Measurements from ENCODE around the gene GRWD1. TPM values are rescaled to one million over a fixed set of nuclear protein-coding genes. Genes with fewer than 3 reads are reported as not detected.

The GRWD1 gene
- total and polyA plus RNA-seq, 7 donors: 24.2 to 53.7 (median 42.0) TPM

DNA sequence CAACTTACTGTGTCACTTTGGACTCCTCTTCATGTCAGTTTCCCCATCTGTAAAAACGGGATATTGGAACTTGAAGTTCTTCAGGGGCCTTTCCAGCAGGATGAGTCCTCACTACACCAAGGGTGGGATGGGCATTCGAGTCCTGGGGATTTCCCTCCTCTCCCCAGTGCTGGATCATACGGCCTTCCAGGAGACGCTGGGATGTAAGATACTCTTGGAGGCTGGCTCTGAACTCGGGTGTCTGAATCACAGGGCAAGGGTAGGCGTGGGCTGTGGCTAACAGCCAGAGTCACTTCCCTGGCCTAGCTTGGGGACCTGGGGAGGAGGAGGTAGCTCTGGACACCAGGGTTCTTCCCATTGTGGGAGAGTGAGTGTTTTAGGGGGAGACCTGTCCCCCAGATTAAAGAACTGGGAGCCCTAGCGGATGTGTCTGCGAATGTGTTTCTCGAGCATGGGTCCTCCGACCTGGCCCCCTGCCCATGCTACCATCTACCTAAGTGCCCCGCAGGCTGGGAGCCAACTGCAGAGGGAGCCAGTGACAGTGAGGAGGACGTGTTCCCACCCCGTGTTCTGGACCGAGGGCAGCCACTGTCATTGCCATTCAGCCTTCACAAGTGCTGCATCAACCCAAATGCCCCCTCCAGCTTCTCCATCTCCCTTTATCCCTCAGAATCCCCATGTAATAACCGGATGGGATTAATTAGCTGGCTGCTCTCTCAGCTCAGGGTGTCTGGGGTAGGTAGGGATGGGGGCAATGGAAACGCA lies 21.0 kb downstream of the GRWD1 start:
- TF ChIP-seq, protein P1, sequence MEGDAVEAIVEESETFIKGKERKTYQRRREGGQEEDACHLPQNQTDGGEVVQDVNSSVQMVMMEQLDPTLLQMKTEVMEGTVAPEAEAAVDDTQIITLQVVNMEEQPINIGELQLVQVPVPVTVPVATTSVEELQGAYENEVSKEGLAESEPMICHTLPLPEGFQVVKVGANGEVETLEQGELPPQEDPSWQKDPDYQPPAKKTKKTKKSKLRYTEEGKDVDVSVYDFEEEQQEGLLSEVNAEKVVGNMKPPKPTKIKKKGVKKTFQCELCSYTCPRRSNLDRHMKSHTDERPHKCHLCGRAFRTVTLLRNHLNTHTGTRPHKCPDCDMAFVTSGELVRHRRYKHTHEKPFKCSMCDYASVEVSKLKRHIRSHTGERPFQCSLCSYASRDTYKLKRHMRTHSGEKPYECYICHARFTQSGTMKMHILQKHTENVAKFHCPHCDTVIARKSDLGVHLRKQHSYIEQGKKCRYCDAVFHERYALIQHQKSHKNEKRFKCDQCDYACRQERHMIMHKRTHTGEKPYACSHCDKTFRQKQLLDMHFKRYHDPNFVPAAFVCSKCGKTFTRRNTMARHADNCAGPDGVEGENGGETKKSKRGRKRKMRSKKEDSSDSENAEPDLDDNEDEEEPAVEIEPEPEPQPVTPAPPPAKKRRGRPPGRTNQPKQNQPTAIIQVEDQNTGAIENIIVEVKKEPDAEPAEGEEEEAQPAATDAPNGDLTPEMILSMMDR (IDR thresholded peaks at IDR 0.05): no peak
- no peak overlapping the region for H3K4me3 ChIP-seq
- peaks cover 12% of the 10 kb centered on the region for H3K4me1 ChIP-seq
- H3K9me3 ChIP-seq: no peaks in the 10 kb centered on the region
- ATAC-seq (no peak), DNase-seq (no peak)
- H3K27ac ChIP-seq: no peak overlapping the region
- WGBS, 3 donors: 62 to 66% (median 66%) methylated on average over 16 of the region's 16 CpGs
- H3K36me3 ChIP-seq (ENCODE audit: insufficient read depth in 1 of 2, low read depth in 1 of 2): peaks cover 0 to 17% of the 10 kb centered on the region in 2 donors
- intact Hi-C loops (cut with DNase I): no loop called here
- no peaks in the 10 kb centered on the region for H3K27me3 ChIP-seq (ENCODE audit: insufficient read depth in 3 of 3, low read length in 2 of 3)

DNA sequence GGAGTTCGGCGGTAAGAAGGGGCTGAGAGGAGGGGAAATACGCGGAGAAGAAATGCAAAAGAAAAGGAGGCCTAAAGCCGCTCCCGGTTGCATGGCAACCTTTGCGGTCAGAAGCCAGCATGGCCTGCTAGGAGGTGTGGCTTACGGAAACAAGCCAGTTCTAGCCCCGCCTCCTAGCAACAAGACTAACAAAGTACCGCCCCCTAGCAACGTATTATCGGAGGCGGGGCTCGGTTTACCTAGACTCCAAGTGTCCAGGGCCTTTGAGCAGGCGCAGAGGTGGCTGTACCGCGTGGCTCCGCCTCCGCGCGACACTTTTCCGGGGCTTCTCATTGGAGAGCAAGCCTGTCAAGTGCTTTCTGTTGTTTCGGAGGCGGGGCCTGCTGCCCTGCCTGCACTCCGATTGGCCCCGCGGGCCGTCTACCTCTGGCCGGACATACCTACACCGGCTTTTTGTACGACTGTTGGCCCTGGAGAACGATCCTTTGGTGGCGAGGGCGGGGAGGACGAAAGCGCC lies 23.0 kb downstream of the GRWD1 start:
- intact Hi-C loops (cut with DNase I): no loop called here
- no peaks in the 10 kb centered on the region for H3K27me3 ChIP-seq (ENCODE audit: insufficient read depth in 3 of 3, low read length in 2 of 3)
- ATAC-seq (peak; percentile 94 to 95 (median 94)), DNase-seq (peak; percentile 100)
- peak overlapping the region; percentile 97 for H3K27ac ChIP-seq
- 0 to 1% (median 0%) methylated on average over 36 of the region's 36 CpGs for WGBS, 3 donors
- H3K36me3 ChIP-seq (ENCODE audit: insufficient read depth in 1 of 2, low read depth in 1 of 2): peaks cover 0 to 38% of the 10 kb centered on the region in 2 donors
- H3K4me1 ChIP-seq: peaks cover 12% of the 10 kb centered on the region
- peak overlapping the region; percentile 91 for H3K4me3 ChIP-seq
- TF ChIP-seq, protein P1 (IDR thresholded peaks at IDR 0.05): no peak
- H3K9me3 ChIP-seq: no peaks in the 10 kb centered on the region

DNA sequence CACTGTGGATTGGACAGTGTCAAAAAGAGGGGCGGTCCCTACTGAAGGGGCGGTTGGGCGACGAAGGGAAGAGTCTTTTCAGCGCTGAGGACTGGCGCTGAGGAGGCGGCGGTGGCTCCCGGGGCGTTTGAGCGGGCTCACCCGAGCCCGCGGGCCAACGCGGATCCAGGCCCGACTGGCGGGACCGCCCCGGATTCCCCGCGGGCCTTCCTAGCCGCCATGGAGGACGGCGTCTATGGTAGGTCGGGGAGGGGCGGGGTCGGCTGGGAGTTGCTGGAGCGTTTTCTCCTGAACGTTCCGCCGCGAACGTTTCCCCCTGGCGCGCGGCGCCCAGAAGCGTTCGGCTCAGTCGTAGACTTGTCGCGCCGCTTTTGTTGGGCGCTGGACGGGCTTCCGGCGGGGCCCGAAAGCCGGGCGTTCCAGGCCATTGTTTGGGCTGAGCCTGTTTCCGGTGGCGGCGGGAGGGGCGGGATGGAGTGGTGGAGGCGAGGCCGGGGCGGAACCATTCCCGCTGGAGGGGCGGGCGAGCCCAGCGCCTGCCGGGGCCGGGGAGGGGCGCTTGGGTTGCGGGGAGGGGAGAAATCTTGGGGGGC lies 23.6 kb downstream of the GRWD1 start, which contains the start of gene CYTH2:
CYTH2 (plus strand) TSS at position 81 of the 593 bp plus-strand sequence; CDS start at position 220, 139 bp downstream.
- peak within 1 kb of the TSS; percentile 91 for H3K4me3 ChIP-seq
- H3K36me3 ChIP-seq (ENCODE audit: insufficient read depth in 1 of 2, low read depth in 1 of 2): peaks cover 0 to 43% of the 10 kb centered on the region in 2 donors
- DNase-seq: peak; percentile 89 to 92
- peaks cover 12% of the 10 kb centered on the region for H3K4me1 ChIP-seq
- ATAC-seq: peak; percentile 56 to 76 (median 68)
- TF ChIP-seq, protein P1 (IDR thresholded peaks at IDR 0.05): no peak
- H3K27me3 ChIP-seq (ENCODE audit: insufficient read depth in 3 of 3, low read length in 2 of 3): no peaks in the 10 kb centered on the region
- WGBS, 3 donors: 0 to 2% (median 1%) methylated on average over 39 to 66 of the region's 66 CpGs
- intact Hi-C loops (cut with DNase I): no loop called here
- H3K9me3 ChIP-seq: no peaks in the 10 kb centered on the region
- H3K27ac ChIP-seq: peak within 1 kb of the TSS; percentile 97

DNA sequence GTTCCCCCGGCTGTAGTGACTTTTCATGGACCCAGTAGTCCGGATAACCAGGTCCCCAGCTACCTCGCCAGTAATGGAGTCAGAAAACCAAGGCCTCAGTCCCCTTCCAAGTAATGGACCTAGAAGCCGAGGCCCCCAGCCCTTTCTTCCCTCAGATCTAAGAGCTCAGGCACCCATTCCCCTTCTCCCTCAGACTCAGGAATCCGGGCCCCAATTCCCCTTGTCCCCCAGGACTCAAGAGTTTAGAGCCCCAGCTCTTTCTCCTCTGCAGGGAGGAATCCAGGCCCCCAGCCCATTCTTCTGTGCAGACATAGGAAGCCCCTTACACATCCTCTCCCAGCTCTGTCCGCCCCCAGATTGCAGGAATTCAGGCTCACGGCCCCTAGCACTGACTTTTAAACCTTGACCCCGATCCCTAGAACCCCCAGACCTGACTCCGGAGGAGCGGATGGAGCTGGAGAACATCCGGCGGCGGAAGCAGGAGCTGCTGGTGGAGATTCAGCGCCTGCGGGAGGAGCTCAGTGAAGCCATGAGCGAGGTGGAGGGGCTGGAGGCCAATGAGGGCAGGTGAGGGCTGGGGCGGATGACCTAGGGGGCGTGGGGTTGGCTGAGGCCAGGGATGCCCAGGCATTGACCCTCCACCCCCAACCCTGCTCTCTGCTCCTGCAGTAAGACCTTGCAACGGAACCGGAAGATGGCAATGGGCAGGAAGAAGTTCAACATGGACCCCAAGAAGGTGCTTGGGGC lies 24.3 kb downstream of the GRWD1 start:
- DNase-seq (no peak), ATAC-seq (no peak)
- Histone ChIP-seq H3K4me1 (peaks cover 12% of the 10 kb centered on the region), H3K36me3 (ENCODE audit: insufficient read depth in 1 of 2, low read depth in 1 of 2) (peaks cover 0 to 50% of the 10 kb centered on the region in 2 donors), H3K27ac (peak overlapping the region; percentile 97), H3K27me3 (ENCODE audit: insufficient read depth in 3 of 3, low read length in 2 of 3) (no peaks in the 10 kb centered on the region), H3K4me3 (peak overlapping the region; percentile 91), H3K9me3 (no peaks in the 10 kb centered on the region)
- TF ChIP-seq, protein P1 (IDR thresholded peaks at IDR 0.05): no peak
- 50 to 54% (median 53%) methylated on average over 20 of the region's 20 CpGs for WGBS, 3 donors
- intact Hi-C loops (cut with DNase I): no loop called here
